Heart left ventricle (tissue), 13 donors: Measurements from ENCODE around the gene FBXW7.

Experiments used
- CTCF ChIP-seq, 12 donors: fragments of 200-600 bp; sonication (generic) in 4 of 12; IDR thresholded peaks; one replicate each; pipeline versions ENCODE4 v1.5.0 to v1.8.0; 2018 to 2022; ENCODE audit warnings: antibody characterized with exemption in 12 of 12, mild to moderate bottlenecking in 5 of 12
- POLR2A ChIP-seq, 2 donors: fragments of 450-650 bp; IDR thresholded peaks; one replicate each; pipeline ENCODE4 v1.6.1; 2017; ENCODE audit warnings: antibody characterized with exemption in 2 of 2, mild to moderate bottlenecking in 2 of 2, moderate library complexity in 2 of 2
- donor health status: ischemic (EF 13 %, LVEDD 7.1; RV severe dilation, severe dysfunction).
- donor health status: DM: no; HTN: yes; CAD: no.
- donor health status: DM: no; HTN: no; CAD: no.
- donor health status: ischemic (EF 25% LVEDD 6.9; RV normal size, moderate dysfunction).
- donor health status: ischemic (EF 25% LVEDD 5.7; RV mildly dilated, moderate dysfunction).
- donor health status: ischemic (EF 35%, LVEDD 5.7; RV mildly dilated, moderate dysfunction).
- donor health status: nonischemic (EF 11% LVEDD 7.7; RV severe dilation, severe dysfunction).
- donor health status: DM: yes; HTN: yes; CAD: no.
- donor health status: PGD.
- donor health status: ischemic (EF 29% LVEDD 5.4; RV normal size, mild dysfunction).
- donor health status: nonischemic (EF 23%, LVEDD 6.1; RV moderate dilation, normal function).

GRCh38 chr4:152351080-152351479 lies 184.8 kb downstream of the FBXW7 start:
- TF ChIP-seq CTCF (IDR thresholded peaks at IDR 0.05) (no peak), POLR2A (IDR thresholded peaks at IDR 0.05) (no peak)
